Coronary artery (tissue), 2 donors: ENCODE results near the gene SFXN2.
A peak's percentile ranks its signal among the peaks of the same experiment; 100 is the strongest.
"Not testable (repeated sequence)": the region's sequence is repeated elsewhere in the genome, so short reads cannot be mapped to it uniquely, and the experiment has no call there.

Experiments
- DNase-seq: peaks from one replicate; pipeline ENCODE4 v3.0.0-alpha.2; 2017; ENCODE audit warnings: low spot score
- H3K27ac ChIP-seq, 2 donors: fragments of 200-600 bp; sonication (generic); one replicate each; pipeline ENCODE4 v1.5.1; 2016 to 2019
- H3K4me3 ChIP-seq: fragments of 200-600 bp; sonication (generic); 2 replicates; pipeline ENCODE4 v1.5.1; 2016; ENCODE audit warnings: mild to moderate bottlenecking, moderate library complexity
- TF ChIP-seq, protein P1 (sequence below): fragments of 200-600 bp; sonication (generic); IDR thresholded peaks from one replicate; pipeline ENCODE4 v1.5.1; 2019; ENCODE audit warnings: antibody characterized with exemption

SFXN2 gene

GRCh38 chr10:102753718-102754117, 39.3 kb downstream of the SFXN2 start:
- Histone ChIP-seq H3K27ac (peak overlapping the region; percentile 96 to 98), H3K4me3 (no peak overlapping the region)
- TF ChIP-seq, protein P1, sequence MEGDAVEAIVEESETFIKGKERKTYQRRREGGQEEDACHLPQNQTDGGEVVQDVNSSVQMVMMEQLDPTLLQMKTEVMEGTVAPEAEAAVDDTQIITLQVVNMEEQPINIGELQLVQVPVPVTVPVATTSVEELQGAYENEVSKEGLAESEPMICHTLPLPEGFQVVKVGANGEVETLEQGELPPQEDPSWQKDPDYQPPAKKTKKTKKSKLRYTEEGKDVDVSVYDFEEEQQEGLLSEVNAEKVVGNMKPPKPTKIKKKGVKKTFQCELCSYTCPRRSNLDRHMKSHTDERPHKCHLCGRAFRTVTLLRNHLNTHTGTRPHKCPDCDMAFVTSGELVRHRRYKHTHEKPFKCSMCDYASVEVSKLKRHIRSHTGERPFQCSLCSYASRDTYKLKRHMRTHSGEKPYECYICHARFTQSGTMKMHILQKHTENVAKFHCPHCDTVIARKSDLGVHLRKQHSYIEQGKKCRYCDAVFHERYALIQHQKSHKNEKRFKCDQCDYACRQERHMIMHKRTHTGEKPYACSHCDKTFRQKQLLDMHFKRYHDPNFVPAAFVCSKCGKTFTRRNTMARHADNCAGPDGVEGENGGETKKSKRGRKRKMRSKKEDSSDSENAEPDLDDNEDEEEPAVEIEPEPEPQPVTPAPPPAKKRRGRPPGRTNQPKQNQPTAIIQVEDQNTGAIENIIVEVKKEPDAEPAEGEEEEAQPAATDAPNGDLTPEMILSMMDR = no peak
- no peak for DNase-seq

DNA sequence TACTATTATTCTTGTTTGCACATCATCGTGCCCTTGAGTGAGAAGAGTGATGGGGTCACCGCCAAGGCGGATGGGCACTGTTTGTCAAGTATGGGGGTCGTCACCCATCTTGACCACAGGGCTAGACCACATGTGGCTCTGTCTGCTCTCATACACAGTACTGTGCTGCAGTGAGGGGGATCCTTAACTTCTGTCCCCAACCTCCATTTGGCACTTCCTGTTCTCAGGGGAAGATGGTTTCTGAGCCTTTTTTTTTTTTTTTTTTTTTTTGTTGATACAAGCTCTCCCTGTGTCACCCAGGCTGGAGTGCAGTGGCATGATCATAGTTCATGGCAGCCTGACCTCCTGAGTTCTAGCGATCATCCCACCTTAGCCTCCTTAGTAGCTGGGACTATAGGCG, 42.9 kb downstream of the SFXN2 start:
- peak overlapping the region; percentile 84 to 87 for H3K27ac ChIP-seq
- no peak for DNase-seq
- H3K4me3 ChIP-seq = no peak overlapping the region
- TF ChIP-seq, protein P1 = no peak

DNA sequence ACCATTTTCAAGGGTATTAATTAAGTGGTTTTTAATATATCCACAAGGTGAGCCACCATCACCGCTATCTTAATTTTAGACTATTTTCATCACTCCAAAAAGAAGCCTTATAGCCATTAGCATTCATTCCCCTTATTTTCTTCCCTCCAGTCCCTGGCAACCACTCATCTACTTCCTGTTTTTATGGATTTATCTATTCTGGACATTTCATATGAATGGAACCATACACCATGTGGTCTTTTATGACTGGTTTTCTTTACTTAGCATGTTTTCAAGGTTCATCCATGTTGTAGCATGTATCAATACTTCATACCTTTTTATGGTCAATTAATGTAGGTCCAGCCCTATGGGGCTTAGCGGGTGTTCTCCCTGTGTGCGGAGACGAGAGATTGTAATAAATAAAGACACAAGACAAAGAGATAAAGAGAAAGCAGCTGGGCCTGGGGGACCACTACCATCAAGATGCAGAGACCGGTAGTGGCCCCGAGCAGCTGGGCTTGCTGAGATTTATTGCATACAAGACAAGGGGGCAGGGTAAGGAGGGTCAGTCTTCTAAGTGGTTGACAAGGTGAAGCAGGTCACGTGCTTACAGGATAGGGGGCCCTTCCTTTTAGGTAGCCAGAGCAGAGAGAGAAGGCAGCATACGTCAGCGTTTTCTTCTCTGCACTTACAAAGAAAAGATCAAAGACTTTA, 44.0 kb downstream of the SFXN2 start:
- peak overlapping the region; percentile 84 to 87 for H3K27ac ChIP-seq
- TF ChIP-seq, protein P1 = no peak
- H3K4me3 ChIP-seq = peak overlapping the region; percentile 38
- DNase-seq = no peak

- Histone ChIP-seq H3K4me3 (peak overlapping the region; percentile 38), H3K27ac (peak overlapping the region; percentile 84 to 87)
- DNase-seq = not testable (repeated sequence)
Observed at GRCh38 chr10:102758933-102759262, 44.5 kb downstream of the SFXN2 start.

DNA sequence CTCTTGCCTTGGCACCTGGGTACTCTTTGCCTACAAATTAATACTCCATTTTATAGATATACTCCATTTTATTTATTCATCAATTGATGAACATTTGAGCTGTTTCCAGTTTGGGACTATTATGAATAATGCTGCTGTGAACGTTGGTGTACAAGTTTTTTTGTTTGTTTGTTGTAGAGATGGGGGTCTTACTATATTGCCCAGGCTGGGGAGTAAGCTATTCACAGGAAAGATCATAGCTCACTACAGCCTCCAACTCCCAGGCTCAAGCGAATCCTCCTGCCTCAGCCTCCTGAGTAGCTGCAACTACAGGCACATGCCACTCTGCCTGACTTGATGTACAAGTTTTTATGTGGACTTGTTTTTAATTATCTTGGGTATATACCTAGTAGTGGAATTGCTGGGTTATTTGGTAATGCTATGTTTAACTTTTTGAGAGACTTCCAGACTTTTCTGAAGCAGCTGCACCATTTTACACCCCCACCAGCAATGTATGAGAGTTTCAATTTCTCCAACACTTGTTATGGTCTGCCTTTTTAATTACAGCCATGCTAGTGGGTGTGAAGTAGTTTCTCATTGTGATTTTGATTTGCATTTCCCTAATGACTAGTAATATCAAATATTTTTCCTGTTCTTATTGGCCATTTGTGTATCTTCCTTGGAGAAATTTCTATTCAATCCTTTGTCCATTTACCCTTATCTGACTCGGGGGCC, 45.2 kb downstream of the SFXN2 start:
- TF ChIP-seq, protein P1 = no peak
- no peak for DNase-seq
- peak overlapping the region; percentile 84 to 87 for H3K27ac ChIP-seq

DNA sequence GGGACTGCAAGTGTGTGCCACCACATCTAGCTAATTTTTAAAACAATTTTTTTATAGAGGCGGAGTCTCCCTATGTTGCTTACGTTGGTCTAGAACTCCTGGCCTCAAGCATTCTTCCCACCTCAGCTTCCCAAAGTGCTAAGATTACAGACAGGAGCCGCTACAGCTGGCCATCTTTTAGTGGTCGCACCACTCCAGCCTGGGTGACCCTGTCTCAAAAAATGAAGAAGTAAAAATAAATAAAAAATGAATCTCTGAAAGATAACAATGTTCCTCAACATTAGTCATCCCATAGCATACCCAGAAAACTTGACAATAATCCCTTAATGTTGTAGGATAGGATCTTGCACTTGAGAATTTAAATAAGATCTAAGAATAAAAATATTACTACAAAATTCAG, 47.5 kb downstream of the SFXN2 start:
- DNase-seq = no peak
- peak overlapping the region in 1 of 2 donors; percentile 11 for H3K27ac ChIP-seq
- TF ChIP-seq, protein P1 = no peak
- no peak overlapping the region for H3K4me3 ChIP-seq

More for the DNA sequence above, 45.2 kb downstream of the SFXN2 start:
- H3K4me3 ChIP-seq = peak overlapping the region; percentile 38

DNA sequence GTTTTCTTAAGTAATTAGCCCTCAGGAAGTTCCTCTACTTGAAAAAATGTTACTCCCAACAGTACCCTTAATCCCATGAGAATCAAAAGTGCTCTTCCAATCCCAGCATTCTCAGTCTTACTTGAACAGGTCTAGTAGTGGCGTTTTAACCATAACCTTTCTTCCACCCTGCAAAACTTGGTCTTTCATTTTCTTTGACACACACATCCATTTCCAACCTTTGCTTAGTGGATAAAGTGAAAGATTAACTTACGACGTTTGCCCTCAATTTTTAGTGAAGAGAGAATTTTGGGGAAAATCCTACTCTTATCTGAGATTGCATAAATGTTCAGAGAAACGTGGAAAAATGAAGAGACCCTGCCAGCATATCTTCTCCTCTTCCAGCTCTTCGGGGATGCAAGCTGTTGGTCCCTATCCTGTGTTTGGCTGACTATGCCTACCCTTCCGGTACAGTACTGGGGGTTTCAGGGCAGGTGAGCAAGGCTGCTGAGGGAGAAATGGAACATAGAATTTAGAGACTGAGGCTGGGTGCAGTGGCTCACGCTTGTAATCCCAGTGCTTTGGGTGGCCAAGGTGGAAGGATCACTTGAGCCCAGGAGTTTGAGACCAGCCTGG, 48.1 kb downstream of the SFXN2 start:
- DNase-seq = no peak
- TF ChIP-seq, protein P1 = no peak
- Histone ChIP-seq H3K27ac (peak overlapping the region; percentile 48 to 69), H3K4me3 (no peak overlapping the region)
